Measurements from ENCODE around the gene RCOR1.

RCOR1 gene

DNA sequence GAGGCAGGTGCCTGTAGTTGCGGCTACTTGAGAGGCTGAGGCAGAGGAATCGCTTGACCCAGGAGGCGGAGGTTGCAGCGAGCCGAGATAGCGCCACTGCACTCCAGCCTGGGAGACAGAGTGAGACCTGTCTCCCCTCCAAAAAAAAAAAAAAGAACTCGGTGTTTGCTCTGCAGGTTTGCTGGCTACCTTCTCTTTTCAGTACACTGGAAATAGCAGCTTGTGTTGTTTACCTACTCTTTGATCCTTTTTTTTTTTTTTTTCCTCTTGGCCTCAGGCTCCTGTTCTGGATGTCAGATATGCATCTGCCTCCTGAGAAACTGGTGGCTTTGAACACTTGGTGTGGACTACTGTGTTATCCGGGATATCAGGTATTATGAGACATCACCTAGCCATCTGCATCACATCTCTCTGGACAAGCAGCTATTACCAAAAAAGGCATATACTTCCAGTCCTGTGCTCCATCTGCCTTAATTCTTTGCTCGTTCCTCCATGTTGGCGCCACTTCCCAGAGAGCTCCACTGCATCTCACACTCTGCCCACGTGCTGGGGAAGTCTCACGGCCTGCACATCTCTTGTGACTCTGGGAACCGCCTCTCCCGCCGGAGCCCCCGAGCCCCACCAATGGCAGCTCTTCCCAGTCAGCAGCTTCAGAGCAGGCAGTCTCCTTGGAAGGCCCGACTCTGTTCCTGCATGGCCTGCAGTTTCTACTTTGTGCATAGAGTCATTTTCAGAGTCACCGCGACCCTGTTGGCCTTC is 133.9 kb downstream of the RCOR1 start:
- no peak for DNase-seq

DNA sequence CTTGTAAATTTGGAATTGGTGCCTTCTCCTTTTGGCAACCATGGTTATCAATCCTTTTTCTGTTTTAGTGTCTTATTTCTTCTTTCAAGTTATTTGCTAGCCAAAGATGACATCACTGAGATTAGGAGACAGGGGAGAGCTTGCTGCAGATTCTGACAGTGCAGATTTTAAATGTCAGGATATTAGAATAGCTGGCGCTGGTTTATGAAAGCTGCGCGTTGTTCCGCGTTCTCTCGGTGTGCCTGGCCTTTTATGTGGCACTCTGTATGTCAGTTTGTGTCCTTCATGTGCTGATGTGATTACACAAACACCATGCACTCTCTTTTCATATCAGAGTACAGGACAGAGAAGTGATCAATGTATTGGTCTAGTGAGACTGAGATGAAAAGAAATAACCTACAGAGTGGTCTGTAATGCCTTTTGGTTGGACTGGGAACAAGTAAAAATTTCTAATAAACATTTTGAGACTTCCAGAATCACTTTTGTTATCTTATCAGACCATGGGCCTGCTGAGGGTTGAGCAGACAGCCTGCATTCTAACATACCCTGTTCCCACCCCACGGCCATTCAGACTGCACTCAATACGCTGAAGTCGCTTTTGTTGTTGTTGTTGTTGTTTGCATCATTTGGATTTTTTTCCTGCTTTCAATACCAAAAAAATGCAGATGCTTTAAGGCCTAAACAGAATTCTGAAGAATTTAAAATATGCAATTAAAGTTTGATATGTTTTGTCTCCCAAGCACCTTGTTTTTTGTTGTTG is 135.1 kb downstream of the RCOR1 start:
- no peak for DNase-seq

DNA sequence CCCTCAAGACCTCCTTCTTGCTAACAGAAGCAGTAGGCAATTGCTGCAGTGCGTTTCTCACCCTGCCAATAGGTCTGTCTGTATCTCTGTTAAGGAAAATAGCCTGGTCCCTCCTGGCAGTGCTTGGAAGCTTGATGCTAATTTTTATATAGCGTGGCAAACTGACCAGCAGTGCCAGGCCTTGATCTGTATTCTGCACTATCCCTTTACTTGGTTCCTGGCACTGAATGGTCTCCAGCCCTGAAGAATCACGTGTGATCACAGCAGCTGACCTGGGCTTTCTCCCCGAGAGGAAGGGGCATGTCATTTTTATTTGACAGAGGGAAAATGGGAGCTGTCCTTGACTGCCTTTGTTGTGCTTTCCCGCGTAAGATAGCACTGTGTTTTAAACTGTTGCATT is 136.1 kb downstream of the RCOR1 start:
- no peak for DNase-seq

DNA sequence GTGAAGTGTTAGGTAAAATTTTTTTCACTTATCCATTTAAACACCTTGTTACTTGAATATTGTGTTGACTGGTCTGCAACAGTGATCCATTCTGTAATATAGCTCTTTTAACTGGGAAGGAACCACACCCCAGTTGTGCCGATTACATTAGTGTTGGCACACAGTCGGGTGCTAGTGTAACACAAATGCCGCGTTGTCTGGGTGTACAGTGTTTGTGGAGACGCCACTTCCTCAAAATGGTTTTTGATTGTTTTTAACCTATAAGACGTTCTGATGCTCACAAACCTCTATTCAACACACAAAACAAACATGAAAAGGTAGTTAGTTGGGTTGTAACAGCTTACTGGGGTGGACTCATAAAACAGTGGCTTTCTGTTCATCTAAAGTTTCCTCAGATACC is 136.8 kb downstream of the RCOR1 start:
- no peak for DNase-seq

DNA sequence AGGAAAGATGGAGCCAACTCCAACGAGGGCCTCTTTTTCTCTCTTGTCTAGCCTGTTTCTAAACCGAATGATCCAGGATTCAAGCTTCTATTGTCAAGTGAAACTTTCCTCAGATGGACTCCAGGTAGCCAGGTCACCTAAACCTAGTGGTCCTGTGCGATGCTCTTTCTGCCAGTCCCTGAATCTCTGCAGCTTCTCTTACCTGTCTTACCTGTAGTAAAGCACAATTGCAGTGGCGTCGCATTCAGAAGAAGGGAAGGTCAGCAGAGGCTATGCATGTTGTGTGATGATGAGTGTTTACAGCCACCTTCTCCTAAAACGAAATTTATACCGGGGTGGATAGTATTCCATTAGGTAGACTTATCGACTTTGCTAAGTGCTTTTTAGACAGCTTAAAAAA is 137.4 kb downstream of the RCOR1 start:
- no peak for DNase-seq

DNA sequence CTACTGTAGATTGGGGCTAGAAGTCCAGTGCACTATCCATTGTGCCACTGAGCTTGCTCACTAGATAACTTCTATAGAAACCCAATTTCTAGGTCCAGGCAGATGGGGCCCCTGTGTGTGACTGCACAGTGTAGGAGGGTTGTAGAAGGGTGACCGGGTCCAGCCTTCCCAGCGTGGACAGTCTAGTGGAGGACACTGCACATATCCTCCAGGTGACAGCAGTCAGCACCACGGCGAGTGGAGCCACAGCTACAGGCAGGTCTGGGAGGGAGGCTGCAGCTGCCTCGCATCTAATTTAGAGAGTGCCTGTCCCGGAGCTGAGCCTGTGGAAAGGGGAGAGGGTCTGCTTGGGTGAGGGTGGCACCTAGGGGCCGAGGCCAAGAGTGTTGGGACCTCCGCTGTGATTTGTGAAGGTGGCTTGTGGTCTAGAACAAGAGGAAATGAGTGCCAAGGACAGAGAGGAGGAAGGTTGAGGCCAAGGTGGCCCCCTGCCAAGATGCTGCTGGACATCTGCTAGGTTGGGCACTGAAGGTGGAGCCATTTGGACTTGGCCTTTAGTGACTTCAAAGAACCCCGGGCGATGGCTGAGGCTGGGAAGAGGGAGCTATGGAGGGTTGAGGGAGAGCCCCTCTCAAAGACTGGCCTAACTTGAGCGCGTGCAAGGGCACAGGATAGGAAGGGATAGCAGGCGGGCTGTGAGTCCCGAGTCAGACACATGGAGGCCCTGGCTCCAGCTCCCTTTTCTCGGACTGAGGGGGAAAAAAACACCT is 138.8 kb downstream of the RCOR1 start:
- DNase-seq: no peak

DNA sequence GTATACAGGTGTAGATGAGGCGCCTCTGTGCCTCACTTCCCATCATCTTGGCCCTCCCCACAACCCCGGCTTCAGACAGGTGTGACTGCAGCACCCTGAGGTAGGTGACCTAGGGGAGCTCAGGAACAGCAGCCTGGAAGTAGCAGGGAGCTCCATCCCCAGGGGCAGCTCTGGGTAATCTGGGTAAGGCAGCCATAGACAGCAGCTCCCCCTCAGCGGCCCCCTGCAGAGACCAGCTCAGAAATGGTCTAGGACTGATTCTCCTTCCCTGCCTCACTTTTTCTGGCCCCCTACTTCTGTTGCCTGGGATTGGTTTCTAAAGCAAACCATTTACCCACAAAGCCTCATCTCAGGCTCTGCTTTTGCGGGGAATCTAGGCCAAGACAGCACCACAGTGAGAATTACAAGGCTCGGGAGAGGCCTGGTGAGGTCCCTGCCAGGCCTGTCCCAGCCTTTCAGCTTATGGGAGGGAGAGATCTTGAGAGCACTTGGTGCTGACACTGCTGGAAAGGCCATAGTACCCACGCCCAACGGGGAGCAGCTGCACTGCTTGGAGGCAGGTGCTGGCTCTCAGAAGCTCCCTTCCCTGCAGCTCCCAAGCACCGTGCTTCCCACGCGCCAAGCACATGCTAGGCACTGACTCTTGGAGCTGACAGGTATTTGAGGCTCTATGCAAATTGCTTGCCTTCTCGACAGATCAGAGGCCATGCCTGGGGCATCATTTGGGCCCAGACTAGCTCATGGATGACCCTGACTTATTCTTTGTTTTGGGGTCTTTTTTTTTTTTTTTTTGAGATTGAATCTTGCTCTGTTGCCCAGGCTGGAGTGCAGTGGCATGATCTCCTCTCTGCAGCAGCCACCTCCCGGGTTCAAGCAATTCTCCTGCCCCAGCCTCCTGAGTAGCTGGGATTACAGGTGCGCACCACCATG is 139.7 kb downstream of the RCOR1 start:
- DNase-seq: no peak

DNA sequence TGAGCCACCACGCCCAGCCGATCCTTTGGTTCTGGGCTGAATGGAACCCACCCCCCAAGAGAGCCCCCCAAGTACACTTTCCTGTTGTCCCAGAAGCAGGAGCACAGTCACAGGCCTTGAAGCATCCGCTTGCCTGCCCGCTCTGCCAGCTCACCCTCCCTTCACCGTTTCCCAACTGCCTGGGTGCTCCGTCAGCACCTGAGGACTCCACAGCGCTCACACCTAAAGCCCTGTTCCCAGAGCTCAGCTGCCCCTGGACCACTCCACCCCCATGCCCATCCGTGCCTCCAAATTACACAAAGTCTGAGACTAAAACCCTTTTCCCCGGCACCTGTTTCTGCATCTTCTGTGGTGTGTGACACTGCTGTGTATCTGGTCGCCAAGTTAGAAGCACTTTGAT is 140.5 kb downstream of the RCOR1 start:
- DNase-seq: no peak

DNA sequence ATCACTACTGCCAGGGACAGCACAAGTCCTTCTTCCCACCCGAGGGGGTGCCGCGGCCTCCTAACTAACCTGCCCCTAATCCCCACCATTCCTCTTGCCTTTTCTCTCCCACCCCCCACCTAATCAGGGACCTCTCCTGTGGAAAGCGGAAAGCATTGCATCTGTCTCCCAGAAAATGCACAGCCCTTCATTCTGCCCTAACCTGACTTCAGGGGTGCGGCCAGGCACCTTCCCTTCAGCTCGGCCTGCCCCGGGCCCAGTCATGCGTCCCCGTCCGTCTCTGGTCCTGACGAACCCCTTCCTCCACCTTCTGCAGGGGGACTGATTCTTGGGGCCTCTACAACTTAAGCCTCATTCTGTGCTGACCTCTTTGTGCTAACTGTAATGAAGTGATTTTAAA is 140.9 kb downstream of the RCOR1 start:
- DNase-seq: no peak

DNA sequence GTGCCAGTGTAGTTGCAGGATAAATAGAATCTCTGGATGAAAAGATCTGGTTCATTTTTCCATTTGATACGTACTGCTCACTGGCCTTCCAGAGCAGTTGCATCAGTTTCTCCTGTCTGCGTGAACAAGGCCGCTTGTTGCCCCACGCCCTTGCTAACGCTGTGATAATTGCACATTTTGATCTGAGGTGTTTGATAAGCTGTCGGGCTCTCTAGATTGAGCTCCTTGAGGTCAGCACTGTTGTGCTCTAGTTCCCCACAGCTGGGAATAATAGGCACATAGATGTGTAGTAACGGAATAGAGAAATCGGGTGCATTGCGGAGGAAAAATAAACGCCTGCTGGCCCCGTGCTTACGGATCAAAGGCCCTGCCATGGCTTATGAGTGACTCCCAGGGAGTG is 142.0 kb downstream of the RCOR1 start:
- DNase-seq: no peak

DNA sequence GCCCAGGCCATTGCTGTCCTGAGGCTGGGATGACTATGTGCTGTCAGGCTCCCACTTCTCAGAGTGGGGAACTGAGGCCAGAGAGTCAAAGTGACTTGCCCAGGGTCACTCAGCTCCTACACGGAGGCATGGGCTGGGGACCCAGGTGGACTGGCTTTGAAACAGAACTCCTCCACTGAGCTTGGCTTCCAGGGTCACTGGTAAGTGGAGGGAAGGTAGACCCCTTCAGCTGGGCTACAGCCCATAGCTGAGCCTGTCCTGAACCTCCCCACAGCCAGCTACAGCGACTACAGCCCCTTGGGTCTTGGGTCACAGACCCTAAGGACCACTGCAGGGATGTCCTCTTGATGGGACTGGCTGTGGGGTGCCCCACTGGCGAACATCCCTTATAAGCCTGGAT is 144.5 kb downstream of the RCOR1 start:
- no peak for DNase-seq

DNA sequence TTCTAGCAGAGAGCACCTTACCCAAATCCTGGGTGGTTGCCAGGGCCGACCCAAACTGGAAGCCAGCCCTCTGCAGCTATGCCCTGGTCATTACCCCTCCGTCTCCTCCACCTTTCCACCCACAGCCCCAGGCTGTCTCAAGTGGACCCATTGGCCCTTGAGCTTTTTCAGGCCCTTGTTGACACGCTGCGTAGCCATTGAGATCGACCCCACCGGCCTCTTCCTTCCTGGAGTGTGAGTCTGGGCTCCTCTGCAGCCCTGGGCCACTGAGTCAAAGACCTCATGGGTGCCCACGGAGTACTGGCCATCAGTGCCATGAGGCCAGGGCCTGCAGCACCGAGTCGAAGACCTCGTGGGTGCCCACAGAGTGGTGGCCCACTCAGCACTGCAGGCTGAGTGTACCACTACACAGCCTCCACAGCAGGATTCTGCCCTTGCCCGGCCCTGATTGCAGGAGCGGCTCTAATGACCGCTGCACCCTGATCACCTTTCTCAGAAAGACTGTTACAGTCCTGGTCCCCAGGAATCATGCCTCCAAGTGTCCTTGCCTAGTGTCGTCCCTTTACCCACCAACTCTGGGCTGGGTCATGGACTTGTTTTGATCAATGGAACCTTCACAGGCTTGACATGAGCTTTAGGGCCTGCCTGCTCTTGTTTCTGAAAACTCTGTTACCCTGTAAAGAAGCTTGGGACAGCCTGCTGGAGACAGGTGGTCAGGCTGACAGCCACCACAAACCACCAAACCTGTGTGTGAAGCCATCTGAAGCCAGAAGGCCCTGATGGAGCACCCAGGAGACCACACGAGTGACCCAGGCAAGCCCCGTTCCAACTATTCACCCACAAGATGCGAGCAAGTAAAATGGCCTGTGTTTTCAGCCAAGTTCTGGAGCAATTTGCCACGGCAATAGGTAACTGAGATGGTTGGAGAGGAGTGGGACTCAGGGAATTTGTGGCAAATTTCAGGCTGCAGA is 145.2 kb downstream of the RCOR1 start:
- no peak for DNase-seq

DNA sequence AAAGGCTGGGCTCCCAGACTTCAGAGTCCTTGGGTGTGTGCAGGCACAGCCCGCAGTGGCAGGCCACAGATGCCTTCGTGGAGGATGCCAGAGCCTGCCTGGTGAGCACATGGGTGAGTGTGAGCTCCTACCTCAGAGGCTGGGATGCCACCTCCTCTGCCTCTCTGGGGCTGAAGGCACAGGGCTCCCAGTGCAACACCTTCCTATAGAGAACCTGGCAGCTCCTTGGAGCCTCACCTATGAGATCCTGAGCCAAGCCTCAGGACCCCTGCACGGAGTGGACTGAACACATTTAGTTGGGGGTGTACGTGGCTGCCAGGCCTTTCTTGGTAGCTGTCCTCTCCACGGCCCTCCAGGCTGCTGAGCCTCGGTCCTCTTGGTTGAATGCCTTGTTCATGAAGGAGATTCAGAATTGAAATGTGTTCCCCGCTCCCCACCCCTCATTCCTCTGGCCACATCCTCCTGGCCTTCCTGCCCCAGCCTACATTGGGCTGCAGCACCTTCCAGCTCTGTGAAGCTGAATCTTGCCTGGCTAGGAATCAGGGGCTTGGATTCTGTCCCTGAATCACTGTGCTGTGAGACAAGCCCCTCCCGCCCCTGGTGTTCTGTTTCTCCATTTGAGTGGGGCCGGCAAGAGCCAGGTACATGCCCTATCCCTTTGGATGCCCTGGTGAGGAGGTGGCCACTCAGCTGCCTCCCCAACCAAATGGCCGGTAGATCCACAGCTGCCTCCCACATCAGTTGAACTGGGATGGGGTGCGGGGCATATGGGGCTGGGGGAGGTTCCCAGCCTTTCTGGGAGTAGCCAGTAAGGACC is 146.1 kb downstream of the RCOR1 start:
- no peak for DNase-seq

DNA sequence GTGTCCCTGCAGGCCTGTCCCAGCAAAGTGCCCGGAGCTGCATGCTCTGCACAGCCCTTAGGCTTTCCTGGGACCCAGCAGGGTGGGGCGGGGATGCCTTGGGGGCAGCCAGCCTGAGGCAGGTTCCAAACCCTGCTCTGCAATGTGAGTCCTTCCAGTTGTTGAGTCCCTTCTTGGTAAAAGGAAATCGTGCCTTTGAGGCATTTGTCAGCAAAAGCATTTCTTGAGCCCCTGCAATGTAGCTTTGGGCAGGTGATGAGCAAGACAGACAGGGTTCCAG is 146.7 kb downstream of the RCOR1 start:
- no peak for DNase-seq

DNA sequence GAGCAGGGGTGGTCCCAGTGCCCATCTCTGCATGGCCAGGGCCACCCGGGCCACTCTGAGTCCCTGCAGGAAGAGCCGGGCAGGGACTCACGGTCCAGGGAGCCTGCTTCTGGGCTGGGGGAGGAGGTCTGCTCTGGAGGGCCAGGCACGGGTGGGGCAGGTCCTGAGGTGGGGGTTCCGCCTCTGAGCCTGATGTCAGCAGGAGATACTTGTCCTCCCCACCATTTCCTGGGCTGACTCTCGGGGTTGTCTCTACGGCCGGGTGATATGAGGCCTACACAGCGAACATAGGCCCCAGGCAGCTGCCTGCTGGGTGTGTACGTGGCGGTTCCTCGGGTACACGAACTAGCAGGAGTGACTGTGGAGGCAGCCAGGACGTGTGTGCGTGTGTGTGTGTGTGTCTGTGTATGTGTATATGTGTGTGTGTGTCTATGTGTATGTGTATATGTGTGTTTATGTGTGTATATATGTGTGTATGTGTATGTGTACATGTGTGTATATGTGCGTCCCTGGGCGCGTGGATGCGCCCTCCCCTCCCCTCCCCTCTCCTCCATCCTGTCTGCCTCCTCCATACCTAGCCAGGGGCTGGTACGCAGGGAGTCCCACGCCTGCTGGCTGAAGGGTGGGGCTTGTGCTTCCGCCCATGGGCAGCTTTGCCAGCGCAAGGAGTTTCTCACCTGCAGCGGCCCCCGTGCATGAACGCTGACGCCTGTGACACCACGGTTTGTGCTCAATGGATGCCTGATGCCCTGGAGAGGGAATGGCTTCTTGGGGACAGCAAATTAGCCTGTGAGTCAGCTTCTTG is 154.4 kb downstream of the RCOR1 start:
- no peak for DNase-seq

DNA sequence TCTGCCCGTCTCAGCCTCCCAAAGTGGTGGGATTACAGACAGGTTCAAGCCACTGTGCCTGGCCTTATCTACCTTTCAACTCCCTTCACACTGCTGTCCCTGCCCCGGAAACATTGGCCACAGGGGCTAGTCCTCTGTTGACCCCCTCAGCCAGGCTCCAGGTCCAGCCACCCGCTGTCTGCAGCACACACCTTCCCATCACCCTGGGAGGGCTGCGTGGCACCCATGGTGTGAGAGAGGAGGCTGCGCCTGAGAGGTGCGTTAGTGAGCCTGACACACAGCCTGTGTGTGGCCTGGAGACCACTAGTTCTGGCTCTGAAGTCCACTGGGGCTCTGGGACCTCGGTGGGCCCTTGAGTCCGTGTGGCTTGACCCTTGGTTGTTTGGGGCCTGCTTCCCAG is 156.4 kb downstream of the RCOR1 start:
- no peak for DNase-seq

DNA sequence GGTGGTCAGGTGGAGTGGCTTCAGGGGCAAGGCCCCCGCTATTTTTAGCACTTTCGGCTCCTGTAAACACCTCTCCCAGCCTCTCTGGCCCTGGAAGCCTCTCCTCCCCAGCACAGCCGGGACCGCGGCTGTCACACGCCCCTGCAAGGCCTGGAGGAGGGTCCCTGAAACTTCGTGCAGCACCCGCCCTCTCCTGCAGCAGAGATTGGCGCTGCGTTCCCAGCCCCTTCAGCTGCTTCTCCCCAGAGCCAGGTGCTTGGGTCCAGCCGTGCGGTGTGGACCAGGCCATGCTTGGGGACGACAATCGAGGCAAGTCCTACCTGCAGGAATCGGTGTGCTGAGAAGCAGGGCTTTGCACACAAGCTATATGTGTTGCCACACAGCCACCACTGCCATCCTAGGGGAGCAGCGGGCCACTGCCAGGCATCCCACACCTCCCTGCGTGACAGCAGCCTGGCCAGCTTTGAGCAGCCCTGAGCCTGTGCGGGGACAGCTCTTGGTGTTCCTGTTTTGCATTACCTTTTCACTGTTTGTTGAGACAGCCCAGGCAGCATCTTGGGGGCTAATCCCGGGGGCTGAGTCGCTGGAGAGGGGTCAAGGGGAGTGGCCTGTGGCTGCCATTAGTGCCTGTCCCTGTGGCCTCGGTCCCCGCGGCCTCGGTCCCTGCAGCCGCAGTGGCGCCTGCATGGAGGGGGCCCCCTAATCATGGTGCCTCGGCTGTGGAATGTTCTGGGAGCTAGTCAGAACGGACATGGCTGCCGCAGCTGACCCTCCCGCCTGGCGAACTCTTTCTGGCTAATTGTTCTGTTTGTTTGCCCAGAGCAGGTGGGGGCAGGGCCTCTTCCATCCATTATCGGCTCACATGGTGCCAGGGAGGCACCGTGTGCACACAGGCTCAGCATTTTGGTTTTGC is 157.2 kb downstream of the RCOR1 start:
- DNase-seq: no peak

DNA sequence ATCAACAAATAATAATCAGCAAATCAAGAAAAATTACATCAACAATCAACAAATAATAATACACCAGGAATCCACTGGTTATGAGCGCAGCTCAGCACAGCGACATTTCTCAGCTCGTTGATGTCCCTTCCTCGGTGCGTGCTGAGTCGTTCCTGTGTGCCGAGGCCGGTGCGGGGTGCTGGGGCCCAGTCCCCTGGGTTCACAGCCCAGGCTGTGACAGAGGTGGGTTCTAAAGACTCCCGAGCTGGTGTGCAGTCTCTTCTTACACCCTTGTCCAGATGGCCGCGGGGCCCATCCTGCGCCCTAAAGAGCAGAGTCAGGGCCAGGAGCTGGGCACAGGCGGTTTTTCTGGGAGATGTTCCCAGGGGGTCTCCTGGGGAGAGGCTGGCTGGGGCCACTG is 157.9 kb downstream of the RCOR1 start:
- DNase-seq: no peak

DNA sequence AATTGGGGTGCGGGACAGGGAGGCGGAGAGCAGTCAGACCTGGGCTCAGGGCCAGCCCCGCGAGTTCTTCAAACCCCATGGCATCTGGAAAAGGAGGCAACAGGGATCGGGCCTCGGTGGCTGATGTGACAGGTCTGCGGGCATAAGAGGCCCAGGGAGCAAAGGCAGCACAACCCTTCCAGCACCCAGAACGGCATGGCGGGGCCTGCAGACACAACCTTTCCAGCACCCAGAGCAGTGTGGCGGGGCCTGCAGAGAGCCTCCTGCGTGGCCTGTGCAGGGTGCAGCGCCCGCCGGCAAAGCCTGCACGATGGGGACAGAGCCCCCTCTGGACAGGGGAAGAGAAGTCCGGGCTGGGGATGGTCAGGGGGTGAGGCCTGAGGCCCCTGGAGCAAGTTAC is 158.6 kb downstream of the RCOR1 start:
- DNase-seq: no peak

All from fibroblast of skin of abdomen (primary cell).